NCI-H2029 (cell line): ENCODE data around the gene VKORC1.

Source experiments
- DNase-seq: peaks from one replicate; lab custom pipeline; 2025; lab: John Stamatoyannopoulos, UW

VKORC1 gene

DNA sequence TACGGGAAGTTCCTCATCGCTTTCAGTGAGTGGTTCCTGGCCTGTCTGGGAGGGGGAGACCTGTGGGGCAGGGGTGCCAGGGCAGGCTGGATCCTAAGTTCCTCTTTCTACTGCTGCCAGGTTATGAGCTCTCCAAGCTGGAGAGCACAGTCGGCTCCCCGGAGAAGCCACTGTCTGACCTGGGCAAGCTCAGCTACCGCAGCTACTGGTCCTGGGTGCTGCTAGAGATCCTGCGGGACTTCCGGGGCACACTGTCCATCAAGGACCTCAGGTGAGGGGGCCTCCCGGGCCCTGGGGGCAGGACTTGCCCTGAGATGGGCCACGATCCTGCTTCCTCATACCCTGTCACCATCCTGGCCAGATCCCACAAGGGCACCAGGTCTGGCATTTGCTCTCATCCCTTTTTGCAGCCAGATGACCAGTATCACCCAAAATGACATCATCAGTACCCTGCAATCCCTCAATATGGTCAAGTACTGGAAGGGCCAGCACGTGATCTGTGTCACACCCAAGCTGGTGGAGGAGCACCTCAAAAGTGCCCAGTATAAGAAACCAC, 35.8 kb upstream of the VKORC1 start:
- DNase-seq: no peak

DNA sequence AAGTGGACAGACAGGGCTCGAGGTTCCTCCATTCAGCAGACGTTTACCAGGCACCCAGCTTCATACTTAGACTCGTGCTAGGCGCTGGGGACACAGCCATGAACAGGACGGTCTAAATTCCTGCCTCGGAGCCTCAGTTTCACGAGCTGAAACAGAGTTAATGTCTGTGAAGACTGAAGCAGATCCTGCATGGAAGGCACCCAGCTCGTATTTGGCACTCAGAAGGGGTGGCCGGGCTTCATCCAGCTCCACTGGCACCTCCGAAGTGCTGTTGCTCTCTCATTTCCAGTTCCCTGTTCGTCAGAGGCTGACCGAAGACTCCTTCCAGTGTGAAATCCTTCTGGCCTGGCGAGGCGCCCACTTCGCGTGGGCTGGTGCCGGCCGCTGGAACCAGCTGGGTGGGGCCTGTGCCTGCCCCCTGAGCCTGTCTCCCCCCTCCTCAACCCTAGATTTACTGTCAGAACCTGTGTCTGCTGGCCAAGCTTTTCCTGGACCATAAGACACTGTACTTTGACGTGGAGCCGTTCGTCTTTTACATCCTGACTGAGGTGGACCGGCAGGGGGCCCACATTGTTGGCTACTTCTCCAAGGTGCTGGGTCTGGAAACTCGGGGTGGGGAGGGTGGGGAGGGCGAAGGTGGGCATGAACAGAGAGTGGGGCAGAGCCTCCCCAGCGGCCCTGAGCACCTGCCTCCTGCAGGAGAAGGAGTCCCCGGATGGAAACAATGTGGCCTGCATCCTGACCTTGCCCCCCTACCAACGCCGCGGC, 35.2 kb upstream of the VKORC1 start:
- DNase-seq: no peak

- peak; percentile 41 for DNase-seq
These were observed 34.3 kb upstream of the VKORC1 start for GRCh38 chr16:31128711-31129567.

GRCh38 chr16:31127182-31127581, 32.6 kb upstream of the VKORC1 start:
- DNase-seq: peak; percentile 29

- no peak for DNase-seq
These were observed 31.2 kb upstream of the VKORC1 start for GRCh38 chr16:31125844-31126243.

- no peak for DNase-seq
These were observed 25.5 kb upstream of the VKORC1 start for GRCh38 chr16:31120129-31120528.

DNA sequence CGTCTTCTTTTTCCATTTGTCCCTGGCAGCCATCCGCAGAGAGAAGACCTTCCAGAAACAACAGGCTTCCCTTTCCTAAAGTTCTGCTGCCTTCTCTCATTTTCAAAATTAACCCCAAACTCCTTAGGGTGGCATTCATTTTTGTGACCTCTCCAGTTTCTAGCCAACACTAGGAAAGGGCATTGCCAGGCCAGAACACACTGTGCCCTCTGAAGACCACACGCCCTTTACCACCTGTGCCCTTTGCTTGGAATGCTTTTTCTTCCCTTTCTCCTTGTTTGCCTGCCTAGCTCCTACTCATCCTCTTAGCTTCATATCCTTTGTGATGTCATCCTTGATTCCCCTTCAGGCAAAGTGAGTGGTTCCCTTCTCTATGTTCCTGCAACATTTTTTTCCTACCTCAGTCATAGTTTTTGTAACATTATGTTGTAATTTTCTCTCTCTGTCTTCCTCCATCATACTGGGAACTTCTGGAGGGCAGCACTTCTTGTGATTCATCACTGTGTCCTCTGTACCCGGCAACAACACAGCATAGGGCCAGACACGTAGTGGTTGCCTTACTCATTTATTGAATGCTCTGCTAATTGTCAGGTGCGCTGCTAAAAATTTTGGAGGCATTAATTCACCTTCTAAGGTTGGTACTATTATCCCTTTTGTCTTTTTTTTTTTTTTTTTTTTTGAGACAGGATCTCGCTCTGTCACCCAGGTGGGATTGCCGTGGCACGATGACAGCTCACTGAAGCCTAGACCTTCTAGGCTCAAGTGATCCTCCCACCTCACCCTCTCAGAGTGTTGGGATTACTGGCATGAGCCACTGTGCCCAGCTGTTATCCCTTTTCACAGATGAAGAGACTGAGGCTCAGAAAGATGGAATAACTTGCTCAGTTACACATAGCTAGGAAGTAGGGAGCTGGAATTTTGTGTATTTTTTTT, 23.9 kb upstream of the VKORC1 start:
- no peak for DNase-seq

GRCh38 chr16:31117384-31118222, 23.0 kb upstream of the VKORC1 start, which contains the start of gene KAT8:
Gene KAT8, plus strand, starts transcription at chr16:31117664. Its CDS starts 18 bp downstream, at chr16:31117682.
- DNase-seq: peak; percentile 96

GRCh38 chr16:31114468-31114867, 19.9 kb upstream of the VKORC1 start:
- no peak for DNase-seq

DNA sequence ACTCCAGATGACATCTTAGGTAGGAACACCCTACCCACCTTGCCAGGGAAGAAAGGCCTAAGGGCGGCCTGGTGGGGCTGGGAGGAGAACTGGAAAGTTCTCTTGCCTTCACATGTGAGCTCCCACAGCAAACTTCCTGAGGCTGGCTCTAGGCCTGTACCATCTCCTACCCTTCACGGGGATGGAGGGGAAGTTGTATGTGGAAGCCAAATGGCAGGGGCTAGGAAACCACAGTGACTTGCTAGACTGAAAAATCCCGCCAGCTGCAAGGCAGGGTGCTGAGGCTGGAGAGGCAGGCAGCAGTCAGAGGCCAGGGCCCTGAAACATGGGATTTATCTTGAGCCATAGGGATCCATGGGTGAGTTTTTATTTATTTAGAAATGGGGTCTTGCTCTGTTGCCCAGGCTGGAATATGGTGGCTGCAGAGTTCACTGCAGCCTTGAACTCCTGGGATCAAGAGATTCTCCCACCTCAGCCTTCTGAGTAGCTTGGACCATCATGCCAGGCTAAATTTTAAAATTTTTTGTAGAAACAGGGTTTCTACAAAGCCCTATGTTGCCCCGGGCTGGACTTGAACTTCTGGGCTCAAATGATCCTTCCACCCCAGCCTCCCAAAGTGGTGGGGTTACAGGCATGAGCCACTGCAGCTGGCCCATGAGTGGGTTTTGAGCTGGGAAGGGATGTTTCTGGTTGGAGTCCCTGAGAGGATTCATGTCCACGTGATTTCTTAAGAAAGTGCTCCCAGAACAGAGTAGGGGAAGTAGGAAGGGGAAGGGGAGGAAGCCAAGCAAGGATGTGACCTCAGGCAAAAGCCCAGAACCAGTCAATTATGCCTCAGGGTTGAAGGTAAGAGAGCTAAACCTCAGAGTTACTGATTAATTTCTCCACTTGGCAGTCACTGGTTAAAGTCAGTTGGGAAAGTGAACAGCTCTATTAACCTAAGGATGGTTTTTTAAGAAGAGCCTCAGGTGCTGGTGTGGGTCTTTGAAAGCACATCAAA, 18.8 kb upstream of the VKORC1 start:
- no peak for DNase-seq

DNA sequence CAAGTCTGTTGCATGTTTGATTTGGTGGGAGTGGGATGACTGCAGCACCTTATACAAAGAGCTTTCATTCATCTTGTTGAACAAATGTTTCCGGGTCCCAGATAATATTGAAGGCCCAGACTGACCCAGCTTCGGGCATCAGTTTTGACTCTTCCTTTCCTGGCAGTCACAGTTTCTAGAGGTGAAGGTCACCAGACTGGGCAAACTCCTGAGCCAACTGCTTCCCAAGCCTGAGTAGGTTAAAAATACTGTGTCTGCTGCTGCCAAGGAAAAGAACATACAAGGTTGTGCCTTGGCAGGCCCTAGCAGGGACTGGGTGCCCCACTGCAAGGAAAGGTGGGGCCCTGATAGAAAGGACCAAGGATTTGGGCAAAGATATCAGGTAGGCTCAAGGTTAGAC, 18.1 kb upstream of the VKORC1 start:
- no peak for DNase-seq

DNA sequence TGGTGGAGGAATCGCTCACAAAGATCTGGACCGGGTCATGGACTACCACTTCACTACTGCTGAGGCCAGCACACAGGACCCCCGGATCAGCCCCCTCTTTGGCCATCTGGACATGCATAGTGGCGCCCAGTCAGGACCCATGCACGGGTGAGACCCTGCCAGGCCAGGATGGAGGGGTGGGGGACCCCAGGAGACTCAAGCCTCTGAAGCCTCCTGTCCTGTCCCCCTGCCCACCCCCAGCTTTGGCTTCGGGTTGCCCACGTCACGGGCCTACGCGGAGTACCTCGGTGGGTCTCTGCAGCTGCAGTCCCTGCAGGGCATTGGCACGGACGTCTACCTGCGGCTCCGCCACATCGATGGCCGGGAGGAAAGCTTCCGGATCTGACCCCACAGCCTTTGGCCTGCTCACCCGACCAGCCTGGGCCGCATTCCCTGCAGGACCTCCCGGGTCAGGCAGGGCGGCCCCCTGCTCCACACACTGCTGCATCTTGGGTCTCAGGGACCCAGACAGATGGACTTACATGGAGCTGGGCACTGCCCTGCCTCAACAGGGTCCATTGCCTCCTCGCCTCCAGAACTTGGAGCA, 17.4 kb upstream of the VKORC1 start:
- DNase-seq: no peak

GRCh38 chr16:31110106-31111034, 15.8 kb upstream of the VKORC1 start:
- no peak for DNase-seq

- no peak for DNase-seq
These were observed 15.0 kb upstream of the VKORC1 start for GRCh38 chr16:31109622-31110021.

GRCh38 chr16:31108794-31109558, 14.4 kb upstream of the VKORC1 start:
- no peak for DNase-seq

- peak; percentile 20 for DNase-seq
These were observed 13.6 kb upstream of the VKORC1 start, which contains the start of gene BCKDK for GRCh38 chr16:31108035-31108793. Gene BCKDK, plus strand, starts transcription at chr16:31108386. Its CDS starts 838 bp downstream, at chr16:31109224.
